SU-DHL-6 (cell line): Measurements from ENCODE around the gene PSD.

Source experiments
- CTCF ChIP-seq: fragments of 200-600 bp; sonication (generic); IDR thresholded peaks from one replicate; pipeline ENCODE4 v1.5.1; 2017; ENCODE audit warnings: antibody characterized with exemption, mild to moderate bottlenecking, low read length, moderate library complexity; ENCODE audit not compliant: insufficient read depth, poor library complexity, severe bottlenecking
- EZH2phosphoT487 ChIP-seq: fragments of 200-600 bp; sonication (generic), shearing (Covaris generic); conservative IDR thresholded peaks from 2 replicates; pipeline ENCODE4 v1.6.1; 2018; ENCODE audit warnings: mild to moderate bottlenecking, antibody characterized with exemption, low read length, moderate library complexity, mixed read lengths

- no peak for TF ChIP-seq EZH2phosphoT487
- TF ChIP-seq CTCF, result peak; percentile 94
Measured at GRCh38 chr10:102393411-102394078, 25.0 kb downstream of the PSD start.
